Tibial nerve (tissue), 3 donors: ENCODE data around the gene EXOC4.

Experiments
- CTCF ChIP-seq, 5 experiments: fragments of 200-600 bp in 3 of 5; fragments of 450-650 bp in 2 of 5; sonication (generic) in 3 of 5; IDR thresholded peaks; one replicate each; pipeline ENCODE4 v1.5.1; 2016 to 2019; ENCODE audit warnings: antibody characterized with exemption in 5 of 5, mild to moderate bottlenecking in 3 of 5, moderate library complexity in 2 of 5
- POLR2A ChIP-seq, 2 donors: fragments of 450-650 bp; IDR thresholded peaks; one replicate each; pipeline ENCODE4 v1.6.1; 2017; ENCODE audit warnings: antibody characterized with exemption in 2 of 2, mild to moderate bottlenecking in 2 of 2, moderate library complexity in 2 of 2

GRCh38 chr7:133669061-133669455, 416.2 kb downstream of the EXOC4 start:
- TF ChIP-seq CTCF (IDR thresholded peaks at IDR 0.05) (no peak), POLR2A (IDR thresholded peaks at IDR 0.05) (no peak)
